ENCODE measurements around the gene PLEKHM3. TPM values are rescaled to one million over a fixed set of nuclear protein-coding genes. Genes with fewer than 3 reads are reported as not detected.
A peak's percentile ranks its signal among the peaks of the same experiment; 100 is the strongest.

Gene PLEKHM3, protein sequence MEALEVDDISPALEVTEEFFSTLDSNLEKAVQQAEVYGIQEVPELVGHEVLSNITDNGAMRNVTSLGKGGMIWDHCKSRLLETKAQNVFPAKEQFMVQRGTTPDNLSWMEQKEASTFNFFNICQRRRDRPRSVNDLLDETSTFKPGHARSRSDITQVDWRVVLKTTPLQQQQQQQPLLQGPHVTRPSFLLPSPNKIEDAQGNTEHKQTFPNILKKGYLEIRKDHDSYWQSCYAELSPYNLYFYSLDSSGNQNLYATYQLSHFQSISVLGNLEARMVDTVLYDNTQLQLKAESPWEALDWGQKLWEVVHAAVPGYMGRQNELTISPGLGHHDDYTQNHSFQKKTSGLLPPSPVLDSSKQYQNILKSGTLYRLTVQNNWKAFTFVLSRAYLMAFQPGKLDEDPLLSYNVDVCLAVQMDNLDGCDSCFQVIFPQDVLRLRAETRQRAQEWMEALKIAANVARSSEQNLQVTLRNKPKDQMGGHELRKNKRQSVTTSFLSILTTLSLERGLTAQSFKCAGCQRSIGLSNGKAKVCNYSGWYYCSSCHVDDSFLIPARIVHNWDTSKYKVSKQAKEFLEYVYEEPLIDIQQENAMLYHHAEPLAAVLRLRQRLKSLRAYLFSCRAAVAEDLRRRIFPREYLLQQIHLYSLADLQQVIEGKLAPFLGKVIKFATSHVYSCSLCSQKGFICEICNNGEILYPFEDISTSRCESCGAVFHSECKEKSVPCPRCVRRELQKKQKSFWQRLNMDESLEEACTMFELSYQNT
- polyA plus RNA-seq: 1 to 10 TPM; 2.8 to 6.5 (median 3.1) TPM

DNA sequence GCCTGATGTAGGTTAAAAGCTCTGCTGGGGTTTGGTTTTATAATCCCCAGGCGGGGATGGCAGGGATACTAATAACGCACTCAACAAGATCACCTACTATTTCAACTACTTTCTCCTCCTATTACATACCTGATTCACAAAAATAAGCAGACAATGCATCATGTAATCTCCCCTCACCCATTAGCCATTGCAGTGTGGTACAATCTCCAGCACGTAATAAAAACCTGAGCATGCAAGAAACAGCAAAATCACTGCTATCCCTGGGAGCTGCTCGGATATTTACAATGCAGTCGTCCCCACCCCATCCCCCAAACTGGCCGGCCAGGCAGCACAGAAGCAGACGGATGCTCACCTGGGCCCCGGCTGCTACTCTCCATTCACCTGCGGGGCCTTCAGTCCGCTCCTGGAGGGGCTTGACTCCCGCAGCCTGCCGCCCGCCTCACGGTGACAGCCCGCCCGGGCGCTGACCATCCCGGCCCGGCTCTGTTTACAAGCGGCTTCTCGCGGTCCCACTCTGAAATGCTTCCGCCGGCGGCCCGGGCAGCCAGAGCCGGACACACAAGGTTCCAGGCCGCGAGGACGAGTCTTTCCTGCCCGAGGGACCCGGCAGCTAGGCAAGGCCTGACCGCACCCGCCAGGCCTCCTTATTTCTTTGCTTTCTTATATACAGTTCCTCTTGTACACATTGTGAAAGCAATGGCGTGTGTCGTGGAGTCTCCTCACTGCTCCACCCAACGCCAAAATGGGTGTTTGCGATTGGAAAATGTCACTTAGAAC, at the start of gene PLEKHM3:
TSS of gene PLEKHM3 (minus strand) at position 491 of the 777 bp plus-strand sequence. CDS start 23,888 bp downstream, outside the sequence.
- Mint-ChIP-seq H3K27me3 (ENCODE audit: low read depth in 3 of 3) (peaks cover 0 to 5% (median 3%) of the 10 kb centered on the region in 3 donors), H3K9me3 (no peaks in the 10 kb centered on the region), H3K4me3 (peak within 1 kb of the TSS; percentile 91 to 99 (median 97)), H3K27ac (peak within 1 kb of the TSS; percentile 82 to 93 (median 90)), H3K36me3 (no peaks in the 10 kb centered on the region), H3K4me1 (peaks cover 18 to 37% of the 10 kb centered on the region in 2 donors)
- DNase-seq: peak; percentile 75 to 80 (median 77)

DNA sequence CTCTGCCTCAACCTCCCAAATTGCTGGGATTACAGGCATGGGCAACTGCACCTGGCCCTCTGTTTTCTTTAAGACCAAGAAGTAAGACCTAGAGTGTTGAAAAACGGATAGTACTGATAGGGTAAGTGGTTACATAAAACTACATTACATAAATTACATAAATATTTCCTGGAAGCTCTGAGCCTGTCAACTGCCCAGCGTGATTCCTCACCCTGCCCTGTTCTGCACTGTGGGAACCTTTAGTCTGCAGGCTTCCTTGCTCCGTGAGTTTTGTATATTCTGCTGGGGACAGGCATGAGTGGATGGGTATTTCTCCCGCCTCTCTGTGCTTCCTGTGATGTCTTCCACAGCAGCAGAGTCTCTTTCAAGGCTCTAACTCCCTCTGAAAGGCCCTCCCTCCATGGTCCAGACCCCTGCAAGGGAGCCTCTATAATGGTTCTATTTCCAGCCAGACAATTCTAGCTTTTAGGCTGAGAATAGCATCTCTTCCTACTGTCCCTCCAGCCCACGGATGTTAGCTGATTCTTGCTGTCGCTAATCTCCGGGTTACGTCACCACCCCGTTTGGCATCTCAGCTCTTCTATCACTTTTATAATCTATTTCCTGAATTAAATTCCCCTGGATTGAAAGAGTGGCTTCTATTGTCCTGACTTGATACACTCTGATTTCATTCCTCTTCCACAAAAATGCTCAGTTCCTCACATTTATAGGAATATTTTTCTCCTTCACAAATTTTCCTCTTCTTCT, 49.5 kb upstream of the PLEKHM3 start:
- H3K36me3 Mint-ChIP-seq: no peaks in the 10 kb centered on the region
- no peak for DNase-seq
- H3K27me3 Mint-ChIP-seq (ENCODE audit: low read depth in 3 of 3): peaks cover 3 to 5% (median 4%) of the 10 kb centered on the region in 3 donors
- no peaks in the 10 kb centered on the region for H3K9me3 Mint-ChIP-seq
- H3K4me3 Mint-ChIP-seq: no peak overlapping the region
- H3K4me1 Mint-ChIP-seq: no peaks in the 10 kb centered on the region
- H3K27ac Mint-ChIP-seq: no peak overlapping the region

DNA sequence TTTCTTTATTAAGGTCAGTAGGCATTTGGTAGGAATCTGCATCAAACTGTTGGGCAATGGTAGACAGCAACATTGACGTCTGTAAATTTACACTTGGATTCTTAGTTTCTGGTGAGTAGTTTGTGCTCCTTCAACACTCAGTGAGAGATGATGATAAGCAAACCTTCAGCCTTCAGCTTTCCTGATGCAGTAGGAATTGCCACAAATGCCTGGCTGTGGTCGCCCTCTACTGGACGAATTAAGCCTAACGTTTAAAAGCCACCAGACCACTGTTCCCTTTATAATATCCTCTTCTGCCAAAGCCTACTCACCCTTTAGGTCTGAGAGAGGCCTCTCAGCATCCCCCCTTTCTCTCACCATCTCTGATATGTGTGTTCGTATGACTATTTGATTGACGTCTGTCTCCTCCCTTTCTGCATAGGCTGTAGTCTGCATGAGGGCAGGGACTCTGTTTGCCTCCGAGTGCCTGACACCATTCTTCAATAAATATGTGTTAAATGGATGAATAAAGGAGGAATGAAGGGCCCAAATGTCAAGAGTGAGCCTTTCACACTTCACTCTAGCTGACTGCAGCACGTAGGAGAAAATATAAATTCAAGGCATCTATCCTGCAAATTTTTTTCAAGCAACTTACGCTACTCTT, 47.0 kb upstream of the PLEKHM3 start:
- Mint-ChIP-seq H3K36me3 (no peaks in the 10 kb centered on the region), H3K4me1 (no peaks in the 10 kb centered on the region), H3K4me3 (no peak overlapping the region), H3K9me3 (no peaks in the 10 kb centered on the region), H3K27me3 (ENCODE audit: low read depth in 3 of 3) (peaks cover 0 to 5% (median 2%) of the 10 kb centered on the region in 3 donors), H3K27ac (no peak overlapping the region)
- DNase-seq: peak; percentile 31 to 52 (median 38)

DNA sequence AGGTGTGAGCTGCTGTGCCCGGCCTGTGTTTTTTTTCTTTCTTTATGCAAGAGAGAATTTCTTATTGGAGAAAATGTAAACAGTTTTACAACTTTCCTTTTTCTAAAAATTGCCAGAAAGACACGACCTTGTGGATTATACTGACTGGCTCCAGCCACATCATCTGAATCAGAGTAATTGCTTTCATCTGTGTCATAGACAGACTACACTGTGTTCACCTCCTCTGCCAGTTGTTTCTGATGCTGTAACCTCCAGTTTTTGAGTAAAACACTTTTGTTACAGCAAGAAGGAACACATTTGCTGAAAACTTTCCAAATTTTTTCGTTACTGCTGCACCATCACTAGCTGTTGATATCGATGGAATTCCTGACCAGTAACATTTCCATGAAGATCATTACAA, 43.9 kb upstream of the PLEKHM3 start:
- Mint-ChIP-seq H3K4me1 (no peaks in the 10 kb centered on the region), H3K36me3 (no peaks in the 10 kb centered on the region), H3K27ac (no peak overlapping the region), H3K4me3 (no peak overlapping the region), H3K9me3 (no peaks in the 10 kb centered on the region), H3K27me3 (ENCODE audit: low read depth in 3 of 3) (peaks cover 0 to 2% (median 1%) of the 10 kb centered on the region in 3 donors)
- DNase-seq: no peak

DNA sequence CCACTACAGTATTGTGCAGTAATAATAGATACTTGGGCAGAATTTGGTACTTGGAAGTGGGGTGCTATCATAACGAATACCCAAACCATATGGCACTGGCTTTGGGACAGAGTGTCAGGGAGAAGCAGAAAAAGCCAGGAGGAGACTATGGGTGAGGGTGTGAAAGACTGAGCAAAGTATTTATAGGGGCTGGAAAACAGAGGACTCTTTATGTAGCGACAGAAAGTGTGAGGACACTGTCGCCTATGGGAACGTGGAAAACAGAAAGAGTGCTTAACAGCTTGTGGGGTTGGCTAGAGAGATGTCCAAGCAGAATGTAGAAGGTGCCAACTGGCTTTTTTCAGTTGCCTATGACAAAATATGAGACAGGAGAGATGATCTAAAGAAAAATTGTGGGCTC, 40.7 kb upstream of the PLEKHM3 start:
- H3K9me3 Mint-ChIP-seq: no peaks in the 10 kb centered on the region
- no peak for DNase-seq
- no peaks in the 10 kb centered on the region for H3K36me3 Mint-ChIP-seq
- no peaks in the 10 kb centered on the region for H3K27me3 Mint-ChIP-seq (ENCODE audit: low read depth in 3 of 3)
- no peaks in the 10 kb centered on the region for H3K4me1 Mint-ChIP-seq
- H3K27ac Mint-ChIP-seq: no peak overlapping the region
- H3K4me3 Mint-ChIP-seq: no peak overlapping the region

DNA sequence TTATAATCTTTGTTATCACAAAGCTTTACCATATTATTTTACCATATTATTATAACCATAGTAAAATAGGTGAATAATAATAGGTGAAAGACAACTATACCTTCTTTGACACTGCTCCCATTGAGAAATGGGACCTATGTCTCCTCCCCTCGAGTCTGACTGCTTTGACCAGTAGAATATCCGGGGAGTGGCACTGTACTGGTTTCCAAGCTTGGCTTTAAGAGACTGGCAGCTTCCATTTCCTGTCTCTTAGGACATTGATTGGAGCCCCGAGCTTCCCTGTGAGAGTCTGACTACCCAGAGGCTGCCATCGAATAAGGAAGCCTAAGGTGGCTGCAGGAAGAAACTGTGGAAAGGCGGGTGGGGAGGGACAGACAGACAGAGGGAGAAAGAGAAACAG, 40.1 kb upstream of the PLEKHM3 start:
- no peak overlapping the region for H3K4me3 Mint-ChIP-seq
- no peaks in the 10 kb centered on the region for H3K9me3 Mint-ChIP-seq

DNA sequence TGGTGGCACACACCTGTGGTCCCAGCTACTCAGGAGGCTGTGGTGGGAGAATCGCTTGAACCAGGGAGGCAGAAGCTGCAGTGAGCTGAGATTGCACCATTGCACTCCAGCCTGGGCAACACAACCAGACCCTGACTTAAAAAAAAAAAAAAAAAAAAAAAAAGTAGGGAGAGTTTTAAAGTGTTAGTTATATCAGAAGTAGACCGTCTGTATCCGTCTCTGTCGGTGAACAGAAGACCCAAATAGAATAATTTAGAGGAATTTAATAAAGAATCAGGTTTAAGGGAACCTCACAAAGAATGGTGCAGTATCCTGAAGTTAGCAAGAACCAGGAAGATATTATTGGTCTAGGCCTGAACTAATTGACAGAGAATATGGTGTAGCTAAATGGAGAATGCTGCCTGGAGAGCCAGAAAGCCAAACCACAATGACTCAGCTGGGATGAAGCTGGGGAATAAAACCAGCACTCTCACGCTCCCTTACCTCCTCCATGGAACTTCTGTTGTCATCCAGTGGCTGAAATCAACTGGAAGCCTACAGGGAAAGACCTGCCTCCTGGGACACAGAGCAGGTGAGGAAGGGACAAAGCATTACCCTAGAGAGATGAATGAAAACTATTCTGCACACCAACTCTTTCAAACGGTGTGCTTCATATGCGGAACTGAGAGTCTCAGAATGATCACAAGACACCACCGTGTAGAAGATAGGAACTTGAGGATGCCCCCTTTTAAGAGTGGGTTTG, 39.1 kb upstream of the PLEKHM3 start:
- no peaks in the 10 kb centered on the region for H3K27me3 Mint-ChIP-seq (ENCODE audit: low read depth in 3 of 3)
- no peak overlapping the region for H3K27ac Mint-ChIP-seq
- DNase-seq: no peak
- no peaks in the 10 kb centered on the region for H3K36me3 Mint-ChIP-seq
- H3K9me3 Mint-ChIP-seq: no peaks in the 10 kb centered on the region
- H3K4me3 Mint-ChIP-seq: no peak overlapping the region
- H3K4me1 Mint-ChIP-seq: no peaks in the 10 kb centered on the region

More for the DNA sequence above, 40.1 kb upstream of the PLEKHM3 start:
- no peaks in the 10 kb centered on the region for H3K36me3 Mint-ChIP-seq
- no peak overlapping the region for H3K27ac Mint-ChIP-seq
- no peaks in the 10 kb centered on the region for H3K4me1 Mint-ChIP-seq
- DNase-seq: no peak
- no peaks in the 10 kb centered on the region for H3K27me3 Mint-ChIP-seq (ENCODE audit: low read depth in 3 of 3)

DNA sequence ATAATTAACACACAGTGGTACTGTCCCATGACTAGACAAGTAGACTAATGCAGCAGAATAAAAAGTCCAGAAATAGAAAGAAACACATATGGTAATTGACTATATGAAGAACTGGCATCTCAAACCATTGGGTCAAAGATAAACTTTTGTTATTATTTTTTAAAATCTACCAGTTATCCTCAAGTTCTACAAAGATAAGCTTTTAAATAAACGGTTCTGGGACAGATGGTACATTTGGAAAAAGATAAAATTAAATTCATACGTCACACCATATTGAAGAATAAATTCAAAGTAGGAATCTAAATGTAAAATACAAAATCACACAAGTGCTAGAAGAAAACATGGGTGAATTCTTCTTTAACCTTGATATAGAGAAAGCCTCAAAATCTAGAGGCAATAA, 37.6 kb upstream of the PLEKHM3 start:
- Mint-ChIP-seq H3K36me3 (no peaks in the 10 kb centered on the region), H3K4me1 (no peaks in the 10 kb centered on the region), H3K27ac (no peak overlapping the region), H3K9me3 (no peaks in the 10 kb centered on the region), H3K27me3 (ENCODE audit: low read depth in 3 of 3) (no peaks in the 10 kb centered on the region), H3K4me3 (no peak overlapping the region)
- no peak for DNase-seq

DNA sequence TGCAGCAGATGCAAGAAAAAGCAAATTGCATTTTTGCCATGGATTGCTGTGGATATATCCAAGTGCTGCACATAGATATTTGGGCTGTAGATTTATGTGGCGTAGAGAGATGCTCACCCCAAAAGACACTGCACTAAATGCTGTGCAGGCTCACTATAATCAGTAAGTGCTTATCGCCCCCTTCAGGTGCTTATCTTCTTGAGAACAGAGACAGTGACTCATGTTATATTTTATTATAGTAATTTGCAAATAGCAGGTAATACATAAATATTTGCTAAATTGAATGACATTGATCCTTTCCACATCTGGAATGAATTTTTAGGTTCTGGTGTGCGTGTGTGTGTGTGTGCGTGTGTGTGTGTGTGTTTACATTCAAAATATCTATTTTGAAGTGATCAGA, 36.8 kb upstream of the PLEKHM3 start:
- Mint-ChIP-seq H3K4me3 (no peak overlapping the region), H3K27ac (no peak overlapping the region), H3K9me3 (no peaks in the 10 kb centered on the region), H3K36me3 (no peaks in the 10 kb centered on the region), H3K27me3 (ENCODE audit: low read depth in 3 of 3) (no peaks in the 10 kb centered on the region), H3K4me1 (no peaks in the 10 kb centered on the region)
- peak in 1 of 3 donors; percentile 9 for DNase-seq

DNA sequence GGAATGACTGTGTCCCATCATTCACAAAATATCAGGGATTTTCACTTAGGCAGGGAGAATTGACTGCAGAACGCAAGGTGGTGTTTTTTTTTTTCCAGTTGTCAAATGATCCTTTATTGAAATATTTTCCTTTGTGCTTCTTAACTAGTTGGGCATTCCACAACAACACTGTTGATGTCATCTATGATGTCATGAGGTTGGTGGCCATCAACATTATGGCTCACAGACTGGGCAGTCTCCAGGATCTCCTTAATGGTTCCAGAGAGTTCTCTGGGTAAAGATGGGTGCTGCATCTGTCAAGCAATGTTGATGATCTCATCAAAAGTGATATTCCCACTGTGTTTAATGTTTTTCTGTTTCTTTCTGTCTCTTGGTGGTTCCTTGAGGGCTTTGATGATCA, 31.8 kb upstream of the PLEKHM3 start:
- no peaks in the 10 kb centered on the region for H3K36me3 Mint-ChIP-seq
- no peak overlapping the region for H3K4me3 Mint-ChIP-seq
- peaks cover 0 to 5% (median 3%) of the 10 kb centered on the region in 3 donors for H3K27me3 Mint-ChIP-seq (ENCODE audit: low read depth in 3 of 3)
- DNase-seq: no peak
- H3K27ac Mint-ChIP-seq: no peak overlapping the region
- no peaks in the 10 kb centered on the region for H3K4me1 Mint-ChIP-seq
- H3K9me3 Mint-ChIP-seq: no peaks in the 10 kb centered on the region

DNA sequence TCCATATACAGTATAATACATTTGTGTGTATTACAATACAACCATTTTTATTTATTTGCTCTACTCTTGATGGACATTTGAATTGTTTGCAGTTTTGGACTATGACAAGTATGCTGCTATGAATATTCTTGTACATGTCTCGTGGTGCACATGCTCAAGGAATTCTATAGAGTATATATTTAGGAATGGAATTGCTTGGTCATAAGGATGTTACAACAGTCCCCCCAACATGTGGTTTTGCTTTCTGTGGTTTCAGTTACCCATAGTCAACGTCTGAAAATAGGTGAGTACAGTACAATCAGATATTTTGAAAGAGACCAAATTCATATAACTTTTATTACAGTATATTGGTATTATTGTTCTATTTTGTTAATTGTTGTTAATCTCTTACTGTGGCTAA, 24.1 kb upstream of the PLEKHM3 start:
- Mint-ChIP-seq H3K4me1 (no peaks in the 10 kb centered on the region), H3K9me3 (no peaks in the 10 kb centered on the region), H3K27ac (no peak overlapping the region), H3K27me3 (ENCODE audit: low read depth in 3 of 3) (peaks cover 2 to 8% (median 4%) of the 10 kb centered on the region in 3 donors), H3K36me3 (no peaks in the 10 kb centered on the region), H3K4me3 (no peak overlapping the region)
- no peak for DNase-seq

DNA sequence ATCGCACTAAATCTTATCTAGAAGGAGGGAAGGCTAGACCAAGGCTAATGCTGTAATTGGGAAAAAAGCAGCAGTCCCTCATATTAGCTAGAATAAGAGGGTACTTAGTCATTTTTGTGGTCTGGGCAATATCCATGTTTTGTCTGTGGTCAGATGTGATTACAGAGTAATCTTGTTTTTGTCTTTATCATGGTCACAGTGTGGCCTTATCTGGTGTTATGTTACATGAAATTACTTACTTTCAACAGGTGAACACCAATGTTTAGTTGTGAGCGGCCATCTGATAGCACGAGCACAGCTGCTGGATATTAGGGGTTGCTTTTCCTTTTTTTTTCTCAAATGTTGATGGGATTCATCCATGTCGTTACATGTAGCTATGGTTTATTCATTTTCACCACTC, 23.7 kb upstream of the PLEKHM3 start:
- no peak overlapping the region for H3K4me3 Mint-ChIP-seq

More for the DNA sequence above, 23.7 kb upstream of the PLEKHM3 start:
- Mint-ChIP-seq H3K27me3 (ENCODE audit: low read depth in 3 of 3) (peaks cover 2 to 7% (median 4%) of the 10 kb centered on the region in 3 donors), H3K27ac (no peak overlapping the region), H3K4me1 (no peaks in the 10 kb centered on the region), H3K36me3 (no peaks in the 10 kb centered on the region), H3K9me3 (no peaks in the 10 kb centered on the region)
- DNase-seq: no peak

Data from immature natural killer cell (primary cell).